Stimulated activated naive CD8-positive, alpha-beta T cell treated with anti-CD3 and anti-CD28 coated beads, Interleukin-15, amount 100 ng/mL, for 72 hours (primary cell): ENCODE data around the gene SERPINA4.
"Not testable (repeated sequence)": the region's sequence is repeated elsewhere in the genome, so short reads cannot be mapped to it uniquely, and the experiment has no call there.

Experiments
- ATAC-seq: fragments of 150-1000 bp; cut with Tn5 transposase; 2 replicates; pipeline ENCODE4 v1.10.0; 2021; ENCODE audit warnings: mild to moderate bottlenecking, moderate library complexity
- DNase-seq, 2 donors: peaks; one replicate each; pipeline ENCODE4 v3.0.0; 2021 to 2022
- H3K27ac Mint-ChIP-seq, 2 donors: one replicate each; pipeline ENCODE4 v1.8.0; 2022; ENCODE audit warnings: mild to moderate bottlenecking in 2 of 2, mixed read lengths in 2 of 2, moderate library complexity in 2 of 2
- H3K27me3 Mint-ChIP-seq: one replicate; pipeline ENCODE4 v1.8.0; 2022; ENCODE audit warnings: mixed read lengths
- H3K4me1 Mint-ChIP-seq: one replicate; pipeline ENCODE4 v1.8.0; 2022; ENCODE audit warnings: mild to moderate bottlenecking, mixed read lengths
- H3K4me3 Mint-ChIP-seq, 2 donors: one replicate each; pipeline ENCODE4 v1.8.0; 2022; ENCODE audit warnings: mild to moderate bottlenecking in 2 of 2, mixed read lengths in 2 of 2, moderate library complexity in 1 of 2
- H3K9me3 Mint-ChIP-seq, 2 donors: one replicate each; pipeline ENCODE4 v1.8.0; 2022; ENCODE audit warnings: mixed read lengths in 2 of 2

Gene SERPINA4

DNA sequence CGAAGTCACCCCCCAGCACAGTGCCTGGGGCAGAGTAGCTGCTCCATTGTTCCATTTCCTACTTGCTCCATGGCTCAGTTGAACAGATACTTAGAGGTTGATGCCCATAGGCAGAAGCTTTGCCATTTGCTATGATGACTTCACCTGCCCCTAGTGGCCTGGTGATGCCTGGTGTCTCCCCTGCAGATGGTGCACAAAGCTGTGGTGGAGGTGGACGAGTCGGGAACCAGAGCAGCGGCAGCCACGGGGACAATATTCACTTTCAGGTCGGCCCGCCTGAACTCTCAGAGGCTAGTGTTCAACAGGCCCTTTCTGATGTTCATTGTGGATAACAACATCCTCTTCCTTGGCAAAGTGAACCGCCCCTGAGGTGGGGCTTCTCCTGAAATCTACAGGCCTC, 30.6 kb downstream of the SERPINA4 start:
- no peaks in the 10 kb centered on the region for H3K27me3 Mint-ChIP-seq
- ATAC-seq, result no peak
- no peak overlapping the region for H3K4me3 Mint-ChIP-seq
- DNase-seq, result no peak
- H3K4me1 Mint-ChIP-seq, result no peaks in the 10 kb centered on the region
- H3K9me3 Mint-ChIP-seq, result peaks cover 0 to 10% of the 10 kb centered on the region in 2 donors
- H3K27ac Mint-ChIP-seq, result no peak overlapping the region

DNA sequence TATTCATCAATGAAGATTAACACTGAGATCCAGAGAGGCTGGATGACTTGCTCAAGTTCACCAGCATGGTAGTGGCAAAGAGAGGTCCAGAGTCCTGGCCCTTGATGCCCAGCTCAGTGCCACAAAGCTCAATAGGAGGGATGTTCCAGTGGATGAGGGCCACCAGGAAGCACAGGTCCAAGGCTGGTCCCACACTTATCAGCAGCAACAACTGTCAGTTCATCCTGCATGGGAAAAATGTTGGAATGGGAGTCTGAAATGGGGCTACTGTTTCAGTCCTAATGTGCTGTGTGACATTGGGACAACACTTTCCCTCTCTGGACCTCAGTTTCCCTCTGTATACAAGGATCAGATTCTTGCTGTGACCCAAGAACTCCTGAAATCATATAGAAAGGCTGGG, 31.2 kb downstream of the SERPINA4 start:
- Mint-ChIP-seq H3K9me3 (peaks cover 0 to 10% of the 10 kb centered on the region in 2 donors), H3K4me1 (no peaks in the 10 kb centered on the region), H3K4me3 (no peak overlapping the region), H3K27me3 (no peaks in the 10 kb centered on the region), H3K27ac (no peak overlapping the region)
- DNase-seq (no peak), ATAC-seq (no peak)

DNA sequence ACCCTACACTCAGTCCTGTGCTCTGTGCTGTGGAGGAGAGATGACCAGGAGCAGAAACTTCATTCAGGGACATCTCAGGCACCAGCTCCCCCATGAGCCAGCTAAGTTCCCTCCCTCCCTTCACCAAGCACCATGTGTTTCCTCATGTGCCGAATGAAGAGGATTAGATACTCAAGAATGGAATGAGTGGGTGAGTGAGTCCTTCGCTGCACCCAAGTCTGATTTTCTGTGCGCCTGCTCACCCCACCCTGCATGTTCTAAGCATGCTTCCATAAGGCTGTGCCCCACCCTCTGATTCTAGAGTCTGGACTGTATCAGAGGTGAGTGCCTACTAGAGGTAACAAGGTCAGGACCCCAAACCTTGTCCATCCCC, 32.1 kb downstream of the SERPINA4 start:
- Mint-ChIP-seq H3K4me3 (no peak overlapping the region), H3K27me3 (no peaks in the 10 kb centered on the region), H3K9me3 (peaks cover 0 to 10% of the 10 kb centered on the region in 2 donors), H3K4me1 (no peaks in the 10 kb centered on the region), H3K27ac (no peak overlapping the region)
- no peak for ATAC-seq
- no peak for DNase-seq

DNA sequence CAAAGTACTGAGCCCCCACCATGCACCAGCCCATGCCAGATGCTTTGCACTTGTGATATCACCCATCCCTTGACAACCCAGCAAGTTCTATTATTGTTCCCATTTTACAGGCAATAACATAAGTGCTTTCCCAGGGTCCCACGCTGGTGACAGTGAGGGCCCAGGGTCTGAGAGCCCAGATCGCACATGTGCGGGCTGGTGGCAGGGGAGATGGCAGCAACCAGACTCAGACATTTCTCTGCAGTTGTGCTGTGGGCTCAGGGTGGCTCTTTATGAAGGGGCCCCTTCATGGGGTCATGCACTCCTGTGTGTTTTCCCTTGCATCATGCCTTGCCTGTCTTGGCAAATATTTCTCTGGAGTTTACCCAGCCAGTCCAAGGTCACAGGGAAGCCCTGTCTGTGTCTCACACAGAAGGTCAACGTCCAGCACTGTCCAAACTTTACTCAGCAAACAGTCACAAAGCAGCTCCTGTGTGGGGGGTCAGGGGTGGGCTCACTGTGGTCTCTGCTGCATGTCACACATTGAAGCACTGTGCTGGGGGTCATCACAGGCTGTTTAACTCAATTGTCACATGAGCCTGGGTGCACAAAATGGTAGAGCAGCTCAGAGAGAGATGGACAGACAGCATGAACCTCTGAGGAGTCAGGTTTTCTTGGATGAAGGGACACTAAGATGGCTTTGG, 32.6 kb downstream of the SERPINA4 start:
- DNase-seq (no peak), ATAC-seq (no peak)
- Mint-ChIP-seq H3K4me3 (no peak overlapping the region), H3K4me1 (no peaks in the 10 kb centered on the region), H3K27me3 (no peaks in the 10 kb centered on the region), H3K9me3 (peaks cover 0 to 10% of the 10 kb centered on the region in 2 donors), H3K27ac (no peak overlapping the region)

DNA sequence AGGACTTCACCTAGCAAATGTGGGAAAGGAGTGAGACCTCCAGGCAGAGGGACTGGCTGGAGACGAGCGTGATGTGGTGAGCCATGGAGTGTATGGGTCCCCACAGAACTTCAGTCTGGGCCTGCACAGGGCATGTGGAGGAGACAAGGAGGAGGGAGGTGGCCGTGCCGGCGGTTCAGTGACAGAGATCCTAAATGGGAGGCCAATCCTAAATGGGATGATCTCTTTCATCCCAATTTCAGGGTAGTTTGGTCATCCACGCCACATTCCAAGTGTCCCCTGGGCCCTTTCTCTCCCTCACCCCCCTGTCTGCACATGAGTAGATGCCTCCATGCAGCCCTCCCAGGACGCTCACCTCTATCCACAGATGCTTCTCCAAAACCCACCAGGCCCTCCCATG, 33.2 kb downstream of the SERPINA4 start:
- Mint-ChIP-seq H3K9me3 (peaks cover 0 to 10% of the 10 kb centered on the region in 2 donors), H3K27me3 (peaks cover 3% of the 10 kb centered on the region), H3K4me3 (no peak overlapping the region), H3K4me1 (peaks cover 2% of the 10 kb centered on the region), H3K27ac (no peak overlapping the region)
- ATAC-seq (no peak), DNase-seq (no peak)

DNA sequence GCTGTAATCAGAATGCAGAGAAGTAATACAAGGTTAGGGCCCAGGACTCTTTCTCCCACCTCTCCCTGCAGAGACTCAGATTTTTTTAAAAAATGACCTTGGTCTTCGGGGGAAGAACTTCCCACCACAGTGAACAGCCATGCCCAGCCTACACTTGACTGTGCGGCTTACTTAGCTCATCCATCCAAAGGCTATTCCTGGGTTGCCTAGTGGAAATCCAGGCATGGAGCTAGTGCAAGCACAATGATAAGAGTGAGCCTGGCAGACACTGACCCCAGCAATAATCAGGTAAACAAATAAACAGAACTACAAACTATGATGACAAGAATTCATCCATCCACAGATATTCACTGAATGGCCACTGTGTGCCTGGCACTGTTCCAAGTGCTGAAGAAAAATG, 34.7 kb downstream of the SERPINA4 start:
- DNase-seq (no peak), ATAC-seq (no peak)
- H3K4me1 Mint-ChIP-seq, result peaks cover 6% of the 10 kb centered on the region
- peaks cover 7% of the 10 kb centered on the region for H3K27me3 Mint-ChIP-seq
- no peak overlapping the region for H3K27ac Mint-ChIP-seq
- H3K9me3 Mint-ChIP-seq, result peaks cover 0 to 6% of the 10 kb centered on the region in 2 donors
- H3K4me3 Mint-ChIP-seq, result no peak overlapping the region

DNA sequence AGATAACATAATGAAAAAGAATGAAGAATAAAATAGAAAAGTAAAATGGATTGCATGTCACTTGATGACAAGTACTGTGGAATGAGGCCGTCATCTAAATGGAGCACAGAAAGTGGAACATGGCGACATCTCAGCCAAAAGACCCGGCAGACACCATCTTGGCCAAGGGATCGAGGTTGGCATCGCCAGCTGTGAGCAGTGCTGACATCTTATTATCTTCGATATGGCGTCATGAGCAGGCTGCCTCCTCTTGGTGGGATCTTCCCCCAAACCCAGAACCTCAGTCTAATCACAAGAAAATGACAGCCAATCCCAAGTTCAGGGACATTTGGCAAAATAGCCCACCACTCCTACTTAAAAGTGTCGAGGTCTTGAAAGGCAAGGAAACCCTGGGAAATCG, 35.1 kb downstream of the SERPINA4 start:
- Mint-ChIP-seq H3K4me3 (no peak overlapping the region), H3K27ac (no peak overlapping the region), H3K4me1 (peaks cover 6% of the 10 kb centered on the region), H3K27me3 (peaks cover 7% of the 10 kb centered on the region), H3K9me3 (peaks cover 0 to 2% of the 10 kb centered on the region in 2 donors)
- no peak for DNase-seq
- no peak for ATAC-seq

DNA sequence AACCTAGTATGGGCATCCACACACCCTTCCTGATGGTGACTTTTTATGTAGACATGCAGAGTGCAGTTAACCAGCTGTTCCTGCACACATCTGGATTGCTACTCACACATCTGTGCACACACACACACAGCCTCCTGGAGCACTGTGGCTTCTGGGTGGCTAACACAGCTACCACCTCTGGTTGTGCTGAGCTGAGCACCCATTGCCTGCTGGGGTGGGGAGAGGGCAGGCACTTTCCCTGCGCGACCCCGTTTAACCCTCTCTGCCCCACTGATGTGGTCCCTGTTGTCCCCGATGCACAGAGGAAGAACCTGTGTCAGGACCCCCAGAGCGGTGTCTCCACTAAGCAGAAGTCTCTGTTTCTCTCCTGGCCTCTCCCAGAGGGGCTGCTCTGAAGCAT, 36.5 kb downstream of the SERPINA4 start:
- Mint-ChIP-seq H3K27ac (no peak overlapping the region), H3K4me1 (peaks cover 6% of the 10 kb centered on the region), H3K9me3 (no peaks in the 10 kb centered on the region), H3K4me3 (no peak overlapping the region), H3K27me3 (peaks cover 7% of the 10 kb centered on the region)
- DNase-seq (no peak), ATAC-seq (no peak)

DNA sequence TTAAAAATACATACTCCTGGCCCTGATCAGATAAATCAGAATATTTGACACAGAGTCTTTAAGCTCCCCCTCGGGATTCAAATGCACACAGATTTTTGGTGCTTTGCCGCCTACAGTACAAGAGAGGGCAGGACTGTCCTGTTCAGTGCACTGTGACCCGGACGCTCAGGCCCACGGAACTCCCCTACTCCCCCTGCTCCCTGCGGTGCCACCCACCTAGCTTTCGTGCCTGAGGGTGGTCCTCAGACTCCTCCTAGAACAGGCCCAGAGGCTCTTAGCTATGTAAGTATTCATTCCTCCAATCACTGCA, 37.2 kb downstream of the SERPINA4 start:
- H3K9me3 Mint-ChIP-seq, result no peaks in the 10 kb centered on the region
- DNase-seq (no peak), ATAC-seq (no peak)
- peaks cover 6% of the 10 kb centered on the region for H3K4me1 Mint-ChIP-seq
- no peak overlapping the region for H3K27ac Mint-ChIP-seq
- H3K4me3 Mint-ChIP-seq, result no peak overlapping the region
- peaks cover 7% of the 10 kb centered on the region for H3K27me3 Mint-ChIP-seq

DNA sequence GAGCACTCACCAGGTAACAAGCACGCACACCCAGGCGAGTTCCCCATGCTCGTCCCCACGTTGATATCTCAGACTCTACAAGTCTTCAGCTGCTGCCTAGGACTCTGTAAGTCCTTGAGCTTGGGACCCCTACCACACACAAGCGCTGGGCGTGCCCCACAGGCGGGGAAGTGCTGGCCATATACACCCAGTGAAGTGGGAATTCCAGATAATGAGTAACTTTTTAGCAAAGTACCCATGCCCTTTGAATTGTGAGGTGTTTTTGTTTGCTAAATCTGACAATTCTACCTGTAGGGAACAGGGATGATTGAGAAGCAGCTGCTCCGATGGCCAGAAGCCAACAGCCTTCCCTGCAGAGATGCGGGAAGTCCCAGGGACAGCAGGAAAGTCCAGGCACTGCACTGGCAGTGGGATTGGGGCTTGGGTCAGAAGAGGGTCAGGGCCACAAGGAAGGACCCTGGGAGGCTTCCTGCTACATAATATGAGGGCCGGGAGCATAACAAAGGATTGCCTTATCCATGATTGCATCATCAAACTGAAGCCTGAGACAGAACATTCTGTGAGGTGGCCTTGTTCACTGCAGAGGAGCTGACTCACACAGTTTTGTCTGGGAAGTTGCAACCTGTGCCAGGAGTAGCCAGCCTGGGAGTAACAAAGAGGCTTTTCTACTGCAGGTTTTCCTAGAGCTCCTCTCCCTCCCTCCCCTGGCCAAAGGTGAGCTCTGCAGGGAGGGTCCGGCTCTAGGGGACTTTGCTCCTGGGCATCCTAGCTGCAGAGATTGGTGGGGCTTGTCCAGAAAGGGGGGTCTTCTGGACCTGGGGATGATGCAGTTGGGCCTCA, 37.8 kb downstream of the SERPINA4 start:
- Mint-ChIP-seq H3K27me3 (peaks cover 7% of the 10 kb centered on the region), H3K4me3 (no peak overlapping the region), H3K27ac (peak overlapping the region in 1 of 2 donors; percentile 23), H3K4me1 (peaks cover 6% of the 10 kb centered on the region), H3K9me3 (no peaks in the 10 kb centered on the region)
- DNase-seq (no peak), ATAC-seq (no peak)

DNA sequence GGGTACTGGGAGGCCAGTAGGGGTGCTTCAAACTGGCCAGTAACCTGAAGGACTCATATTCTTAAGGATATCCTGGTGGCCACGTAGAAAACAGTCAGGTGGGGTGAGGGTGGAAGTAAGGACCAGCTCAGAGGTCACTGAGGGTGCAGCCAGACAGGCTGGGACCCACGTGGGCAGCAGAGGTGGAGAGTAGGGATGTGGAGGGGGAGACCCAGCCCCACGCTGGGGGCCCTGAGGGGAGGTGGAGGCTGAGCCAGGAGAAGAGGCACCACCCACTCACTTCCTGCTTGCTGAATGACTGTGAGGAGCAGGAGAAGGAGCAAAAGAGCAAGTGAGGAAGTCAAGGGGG, 38.4 kb downstream of the SERPINA4 start:
- ATAC-seq, result no peak
- H3K4me3 Mint-ChIP-seq, result no peak overlapping the region
- no peaks in the 10 kb centered on the region for H3K9me3 Mint-ChIP-seq
- DNase-seq, result no peak
- H3K4me1 Mint-ChIP-seq, result peaks cover 6% of the 10 kb centered on the region
- peaks cover 7% of the 10 kb centered on the region for H3K27me3 Mint-ChIP-seq
- H3K27ac Mint-ChIP-seq, result peak overlapping the region in 1 of 2 donors; percentile 82

DNA sequence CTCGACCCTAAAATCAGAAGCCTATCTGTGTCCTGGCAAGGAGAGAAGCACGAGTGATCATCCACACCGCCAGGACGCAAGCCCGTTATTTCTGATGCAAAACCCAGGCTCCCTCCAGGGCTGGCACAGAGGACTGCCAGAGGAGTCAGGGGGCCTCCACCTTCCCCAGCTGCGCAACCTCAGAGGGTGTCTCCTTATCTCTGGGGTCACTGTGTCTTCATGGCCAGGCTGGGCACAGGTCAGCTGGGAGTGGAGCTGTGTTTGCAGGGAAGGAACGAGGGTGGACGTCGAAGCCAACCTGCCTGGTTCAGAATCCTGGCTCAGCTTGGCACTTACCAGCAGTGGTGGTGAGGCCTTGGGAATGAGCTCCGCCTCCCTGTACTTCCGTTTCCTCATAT, 38.9 kb downstream of the SERPINA4 start:
- no peak overlapping the region for H3K4me3 Mint-ChIP-seq
- H3K27ac Mint-ChIP-seq, result no peak overlapping the region
- ATAC-seq (no peak), DNase-seq (no peak)
- H3K27me3 Mint-ChIP-seq, result peaks cover 7% of the 10 kb centered on the region
- peaks cover 6% of the 10 kb centered on the region for H3K4me1 Mint-ChIP-seq
- H3K9me3 Mint-ChIP-seq, result no peaks in the 10 kb centered on the region

DNA sequence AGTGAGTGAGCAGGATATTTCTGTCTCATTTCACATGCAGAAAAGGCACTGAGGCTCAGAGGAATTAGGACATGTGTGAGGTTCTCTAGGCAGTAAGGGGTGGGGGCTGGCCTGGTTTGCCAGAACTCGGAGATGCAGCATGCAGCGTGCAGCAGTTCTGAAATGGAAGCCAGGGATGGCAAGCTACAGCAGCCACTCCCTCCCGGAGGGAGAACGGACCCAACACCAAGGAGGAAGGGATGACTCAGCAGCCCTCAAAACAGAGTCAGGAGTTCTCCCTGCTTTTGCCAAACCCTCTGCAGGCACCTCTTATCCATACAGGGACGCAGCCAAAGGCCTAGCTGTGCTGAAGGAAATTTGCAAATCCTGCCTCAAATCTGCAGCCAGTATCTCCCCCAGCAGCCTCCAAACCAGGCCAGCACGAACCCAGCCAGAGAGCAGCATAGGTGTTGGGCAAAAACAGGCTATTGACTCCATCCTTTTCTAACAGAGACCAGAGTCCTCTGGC, 40.7 kb downstream of the SERPINA4 start:
- Mint-ChIP-seq H3K27me3 (peaks cover 7% of the 10 kb centered on the region), H3K27ac (no peak overlapping the region), H3K4me1 (peaks cover 6% of the 10 kb centered on the region), H3K4me3 (no peak overlapping the region), H3K9me3 (no peaks in the 10 kb centered on the region)
- DNase-seq, result no peak
- ATAC-seq, result no peak

DNA sequence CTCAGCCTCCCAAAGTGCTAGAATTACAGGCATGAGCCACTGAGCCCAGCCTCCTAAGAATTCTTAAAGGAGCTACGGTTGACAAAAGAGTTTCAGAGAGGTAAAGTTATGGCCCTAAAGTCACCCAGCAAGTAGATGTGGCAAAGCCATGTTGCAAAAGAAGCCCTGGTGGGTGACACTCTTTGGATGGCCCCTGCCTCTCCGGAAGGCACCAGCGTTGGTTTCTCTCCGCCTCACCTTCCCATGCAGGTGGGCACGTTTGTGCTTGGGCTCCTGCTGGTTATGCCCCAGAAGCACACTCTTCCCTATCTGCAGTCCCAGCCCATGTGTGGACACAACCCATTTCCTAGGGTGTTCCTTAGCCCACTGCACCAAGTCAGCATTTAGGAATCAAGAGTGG, 41.5 kb downstream of the SERPINA4 start:
- Mint-ChIP-seq H3K4me3 (no peak overlapping the region), H3K27me3 (peaks cover 7% of the 10 kb centered on the region), H3K4me1 (peaks cover 6% of the 10 kb centered on the region), H3K9me3 (no peaks in the 10 kb centered on the region), H3K27ac (no peak overlapping the region)
- DNase-seq (no peak), ATAC-seq (no peak)

DNA sequence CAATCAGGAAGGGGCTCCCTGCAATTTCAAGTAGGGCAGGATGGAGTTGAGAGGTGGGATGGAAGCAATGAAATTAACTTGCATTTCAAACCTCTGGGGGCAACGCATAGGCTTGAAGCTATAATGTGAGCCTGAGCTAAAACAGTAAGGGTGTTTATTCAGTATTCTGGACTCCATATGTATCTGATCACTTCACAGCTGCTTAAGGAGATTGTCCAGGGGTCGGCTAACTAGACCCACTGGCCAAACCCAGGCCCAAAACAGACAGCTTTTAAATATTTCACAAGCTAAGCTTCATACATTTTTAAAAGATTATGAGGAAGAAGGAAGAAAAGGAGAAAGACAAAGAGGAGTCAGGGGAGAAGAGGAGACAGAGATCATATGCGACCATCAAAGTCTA, 44.1 kb downstream of the SERPINA4 start:
- H3K9me3 Mint-ChIP-seq, result peaks cover 0 to 8% of the 10 kb centered on the region in 2 donors
- DNase-seq (no peak), ATAC-seq (no peak)
- H3K4me1 Mint-ChIP-seq, result no peaks in the 10 kb centered on the region
- no peaks in the 10 kb centered on the region for H3K27me3 Mint-ChIP-seq
- no peak overlapping the region for H3K4me3 Mint-ChIP-seq
- H3K27ac Mint-ChIP-seq, result no peak overlapping the region

DNA sequence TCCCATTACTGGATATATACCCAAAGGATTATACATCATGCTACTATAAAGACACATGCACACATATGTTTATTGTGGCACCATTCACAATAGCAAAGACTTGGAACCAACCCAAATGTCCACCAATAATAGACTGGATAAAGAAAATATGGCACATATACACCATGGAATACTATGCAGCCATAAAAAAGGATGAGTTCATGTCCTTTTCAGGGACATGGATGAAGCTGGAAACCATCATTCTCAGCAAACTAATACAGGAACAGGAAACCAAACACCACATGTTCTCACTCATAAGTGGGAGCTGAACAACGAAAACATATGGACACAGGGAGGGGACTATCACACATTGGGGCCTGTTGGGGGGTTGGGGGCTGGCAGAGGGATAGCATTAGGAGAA, 47.7 kb downstream of the SERPINA4 start:
- H3K27me3 Mint-ChIP-seq, result not testable (repeated sequence)

More for the DNA sequence above, 47.7 kb downstream of the SERPINA4 start:
- not testable (repeated sequence) for DNase-seq, H3K4me1 Mint-ChIP-seq, H3K4me3 Mint-ChIP-seq, H3K9me3 Mint-ChIP-seq, H3K27ac Mint-ChIP-seq, ATAC-seq
